OCI-LY7 (cell line): ENCODE results near the gene MCEE.

Experiments
- CTCF ChIP-seq: fragments of 200-600 bp; sonication (generic); conservative IDR thresholded peaks from 2 replicates; pipeline ENCODE4 v1.5.1; 2014; ENCODE audit warnings: mild to moderate bottlenecking, antibody characterized with exemption, low read length, moderate library complexity, mixed read lengths
- EZH2phosphoT487 ChIP-seq: fragments of 200-600 bp; sonication (generic); IDR thresholded peaks from 2 replicates; pipeline ENCODE4 v1.6.1; 2018; ENCODE audit warnings: low read depth, borderline replicate concordance, mild to moderate bottlenecking, mixed run types, antibody characterized with exemption, low read length, moderate library complexity, mixed read lengths

GRCh38 chr2:71100195-71100964, 29.6 kb downstream of the MCEE start:
- peak; percentile 87 for TF ChIP-seq CTCF
- no peak for TF ChIP-seq EZH2phosphoT487
